ENCODE data around the gene DNMT3A.

GRCh38 chr2:25234738-25235137, 107.0 kb downstream of the DNMT3A start:
- TF ChIP-seq MAX (IDR thresholded peaks at IDR 0.05; ENCODE audit: insufficient read depth, insufficient read length) (no peak), MYC (IDR thresholded peaks at IDR 0.05; ENCODE audit: low read depth, low read length) (no peak), CTCF (IDR thresholded peaks at IDR 0.05; ENCODE audit: extremely low read depth in 1 of 2, insufficient read depth in 1 of 2, low read depth in 1 of 2, low read length in 2 of 2) (no peak)
